Neural cell (in vitro differentiated cells): Measurements from ENCODE around the gene FSCN2.

Experiments used
- CTCF ChIP-seq: fragments of 450-650 bp; IDR thresholded peaks from 2 replicates; pipeline ENCODE4 v1.5.1; 2014; ENCODE audit warnings: antibody characterized with exemption, mild to moderate bottlenecking, moderate library complexity; ENCODE audit not compliant: poor library complexity, severe bottlenecking
- EP300 ChIP-seq: fragments of 450-650 bp; conservative IDR thresholded peaks from 2 replicates; pipeline ENCODE4 v1.6.1; 2014; ENCODE audit warnings: antibody characterized with exemption, mild to moderate bottlenecking, moderate library complexity; ENCODE audit not compliant: poor library complexity, severe bottlenecking
- EZH2 ChIP-seq: fragments of 200-600, 300-800 bp; shearing (Covaris generic), sonication (generic); IDR thresholded peaks from 2 replicates; pipeline ENCODE4 v1.6.1; 2014; ENCODE audit warnings: antibody characterized with exemption, low read length, borderline replicate concordance, mild to moderate bottlenecking; ENCODE audit not compliant: insufficient read depth, poor library complexity, severe bottlenecking
- POLR2AphosphoS5 ChIP-seq: IDR thresholded peaks from 2 replicates; pipeline ENCODE4 v1.6.1; 2012
- SMC3 ChIP-seq: fragments of 450-650 bp; conservative IDR thresholded peaks from 2 replicates; pipeline ENCODE4 v1.6.1; 2014; ENCODE audit warnings: antibody characterized with exemption, mild to moderate bottlenecking, moderate library complexity; ENCODE audit not compliant: poor library complexity
- TAF1 ChIP-seq: IDR thresholded peaks from 2 replicates; pipeline ENCODE4 v1.6.1; 2012; ENCODE audit warnings: low read depth
- TF ChIP-seq, protein P1 (sequence below): IDR thresholded peaks from 2 replicates; pipeline ENCODE4 v1.6.1; 2012; ENCODE audit warnings: borderline replicate concordance

DNA sequence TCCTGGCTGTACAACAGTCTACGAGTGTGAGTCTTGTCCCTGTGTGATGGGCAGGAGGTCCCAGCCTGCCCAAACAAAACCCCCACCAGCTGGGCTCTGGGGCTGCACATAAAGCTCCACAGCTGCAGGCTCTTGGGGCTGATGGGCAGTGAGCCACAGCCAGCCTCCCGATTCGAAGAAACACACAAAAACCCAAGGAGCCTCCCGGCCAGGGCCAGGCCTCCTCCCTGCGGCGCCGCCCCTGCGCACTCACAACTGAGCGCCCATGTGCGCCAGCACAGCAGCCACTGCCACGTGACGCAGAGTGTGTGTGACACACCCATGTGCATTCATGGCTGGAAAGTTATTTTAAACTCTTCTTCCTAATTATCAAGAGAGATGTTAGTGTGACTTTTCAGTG lies 54.6 kb downstream of the FSCN2 start:
- TF ChIP-seq CTCF, result no peak
- no peak for TF ChIP-seq EP300
- no peak for TF ChIP-seq EZH2
- TF ChIP-seq POLR2AphosphoS5, result no peak
- no peak for TF ChIP-seq SMC3
- no peak for TF ChIP-seq TAF1
- TF ChIP-seq, protein P1, sequence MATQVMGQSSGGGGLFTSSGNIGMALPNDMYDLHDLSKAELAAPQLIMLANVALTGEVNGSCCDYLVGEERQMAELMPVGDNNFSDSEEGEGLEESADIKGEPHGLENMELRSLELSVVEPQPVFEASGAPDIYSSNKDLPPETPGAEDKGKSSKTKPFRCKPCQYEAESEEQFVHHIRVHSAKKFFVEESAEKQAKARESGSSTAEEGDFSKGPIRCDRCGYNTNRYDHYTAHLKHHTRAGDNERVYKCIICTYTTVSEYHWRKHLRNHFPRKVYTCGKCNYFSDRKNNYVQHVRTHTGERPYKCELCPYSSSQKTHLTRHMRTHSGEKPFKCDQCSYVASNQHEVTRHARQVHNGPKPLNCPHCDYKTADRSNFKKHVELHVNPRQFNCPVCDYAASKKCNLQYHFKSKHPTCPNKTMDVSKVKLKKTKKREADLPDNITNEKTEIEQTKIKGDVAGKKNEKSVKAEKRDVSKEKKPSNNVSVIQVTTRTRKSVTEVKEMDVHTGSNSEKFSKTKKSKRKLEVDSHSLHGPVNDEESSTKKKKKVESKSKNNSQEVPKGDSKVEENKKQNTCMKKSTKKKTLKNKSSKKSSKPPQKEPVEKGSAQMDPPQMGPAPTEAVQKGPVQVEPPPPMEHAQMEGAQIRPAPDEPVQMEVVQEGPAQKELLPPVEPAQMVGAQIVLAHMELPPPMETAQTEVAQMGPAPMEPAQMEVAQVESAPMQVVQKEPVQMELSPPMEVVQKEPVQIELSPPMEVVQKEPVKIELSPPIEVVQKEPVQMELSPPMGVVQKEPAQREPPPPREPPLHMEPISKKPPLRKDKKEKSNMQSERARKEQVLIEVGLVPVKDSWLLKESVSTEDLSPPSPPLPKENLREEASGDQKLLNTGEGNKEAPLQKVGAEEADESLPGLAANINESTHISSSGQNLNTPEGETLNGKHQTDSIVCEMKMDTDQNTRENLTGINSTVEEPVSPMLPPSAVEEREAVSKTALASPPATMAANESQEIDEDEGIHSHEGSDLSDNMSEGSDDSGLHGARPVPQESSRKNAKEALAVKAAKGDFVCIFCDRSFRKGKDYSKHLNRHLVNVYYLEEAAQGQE, result no peak
